Activated CD4-positive, CD25-positive, alpha-beta regulatory T cell treated with anti-CD3 and anti-CD28 coated beads, Interleukin-2, amount 50 U/mL, for 24 hours (primary cell): ENCODE measurements around the gene TDRD10.

Experiments used
- ATAC-seq, 2 donors: fragments of 150-1000 bp; cut with Tn5 transposase; one replicate each; pipeline ENCODE4 v1.10.0; 2021; ENCODE audit warnings: mild to moderate bottlenecking in 1 of 2, moderate library complexity in 1 of 2

TDRD10 gene

GRCh38 chr1:154557248-154557938 is 55.4 kb downstream of the TDRD10 start:
- ATAC-seq, result no peak

GRCh38 chr1:154557939-154558719 is 56.1 kb downstream of the TDRD10 start, which contains the start of gene UBE2Q1:
TSS of gene UBE2Q1 (minus strand) at chr1:154558662. CDS start at chr1:154558553, 109 bp downstream.
- no peak for ATAC-seq

GRCh38 chr1:154558720-154559465 is 56.9 kb downstream of the TDRD10 start:
- peak; percentile 95 for ATAC-seq

GRCh38 chr1:154559466-154560044 is 57.5 kb downstream of the TDRD10 start:
- ATAC-seq, result peak; percentile 40 to 44

- no peak for ATAC-seq
Measured at GRCh38 chr1:154565876-154566275, 63.9 kb downstream of the TDRD10 start.

GRCh38 chr1:154567386-154568156 is 65.6 kb downstream of the TDRD10 start, which contains the start of gene CHRNB2:
TSS of gene CHRNB2 (plus strand) at chr1:154567778. CDS start at chr1:154568045, 267 bp downstream.
- ATAC-seq, result peak; percentile 89 to 93

- no peak for ATAC-seq
Measured at GRCh38 chr1:154568157-154568815, 66.3 kb downstream of the TDRD10 start.

GRCh38 chr1:154571244-154571963 is 69.4 kb downstream of the TDRD10 start:
- ATAC-seq, result no peak

GRCh38 chr1:154571964-154572288 is 69.9 kb downstream of the TDRD10 start:
- ATAC-seq, result no peak

- ATAC-seq, result no peak
Measured at GRCh38 chr1:154572468-154573167, 70.6 kb downstream of the TDRD10 start.

GRCh38 chr1:154573168-154573510 is 71.1 kb downstream of the TDRD10 start:
- no peak for ATAC-seq

GRCh38 chr1:154574716-154575115 is 72.7 kb downstream of the TDRD10 start:
- no peak for ATAC-seq

- ATAC-seq, result no peak
Measured at GRCh38 chr1:154575147-154575927, 73.3 kb downstream of the TDRD10 start.

GRCh38 chr1:154575951-154576566 is 74.0 kb downstream of the TDRD10 start:
- no peak for ATAC-seq

- ATAC-seq, result peak in 1 of 2 donors; percentile 23
Measured at GRCh38 chr1:154577346-154578057, 75.5 kb downstream of the TDRD10 start.

- ATAC-seq, result no peak
Measured at GRCh38 chr1:154578058-154578418, 76.0 kb downstream of the TDRD10 start.

- ATAC-seq, result no peak
Measured at GRCh38 chr1:154579374-154579773, 77.4 kb downstream of the TDRD10 start.

GRCh38 chr1:154581766-154582165 is 79.7 kb downstream of the TDRD10 start:
- ATAC-seq, result no peak
